Neural progenitor cell (in vitro differentiated cells): ENCODE data around the gene AK8. TPM values are rescaled to one million over a fixed set of nuclear protein-coding genes. Genes with fewer than 3 reads are reported as not detected.
A peak's percentile ranks its signal among the peaks of the same experiment; 100 is the strongest.

Experiments
- DNase-seq: peaks from one replicate; pipeline ENCODE4 v3.0.0-alpha.2; 2016; ENCODE audit warnings: low spot score
- H2AFZ ChIP-seq: fragments of 200-600 bp; sonication (generic); replicated peaks from 2 replicates; pipeline ENCODE4 v1.6.1; 2016; ENCODE audit warnings: antibody characterized with exemption
- H3F3A ChIP-seq: fragments of 200-600 bp; sonication (generic); 2 replicates; pipeline ENCODE4 v1.6.1; 2016; ENCODE audit warnings: antibody characterized with exemption, low read depth
- H3K27ac ChIP-seq: fragments of 200-600 bp; sonication (generic); 2 replicates; pipeline ENCODE4 v1.5.1; 2016; ENCODE audit warnings: mild to moderate bottlenecking
- H3K27me3 ChIP-seq: fragments of 200-600 bp; sonication (generic); 2 replicates; pipeline ENCODE4 v1.6.1; 2016; ENCODE audit warnings: mild to moderate bottlenecking, moderate library complexity
- H3K36me3 ChIP-seq: fragments of 200-600 bp; sonication (generic); 2 replicates; pipeline ENCODE4 v1.5.1; 2016
- H3K4me1 ChIP-seq: fragments of 200-600 bp; sonication (generic); 2 replicates; pipeline ENCODE4 v1.6.1; 2016; ENCODE audit warnings: mixed run types
- H3K4me2 ChIP-seq: fragments of 200-600 bp; sonication (generic); 2 replicates; pipeline ENCODE4 v1.6.1; 2016
- H3K4me3 ChIP-seq: fragments of 200-600 bp; sonication (generic); 2 replicates; pipeline ENCODE4 v1.5.1; 2016
- H3K79me2 ChIP-seq: fragments of 200-600 bp; sonication (generic); 2 replicates; pipeline ENCODE4 v1.6.1; 2016; ENCODE audit warnings: low read depth
- H3K9ac ChIP-seq: fragments of 200-600 bp; sonication (generic); 2 replicates; pipeline ENCODE4 v1.6.1; 2016
- H3K9me3 ChIP-seq: fragments of 200-600 bp; sonication (generic); 2 replicates; pipeline ENCODE4 v1.5.1; 2016; ENCODE audit warnings: low read depth
- H4K20me1 ChIP-seq: fragments of 200-600 bp; sonication (generic); 2 replicates; pipeline ENCODE4 v1.6.1; 2016; ENCODE audit warnings: low read depth
- H3K27ac Mint-ChIP-seq: 3 replicates; pipeline ENCODE4 v1.8.0; 2021; ENCODE audit warnings: mixed read lengths
- H3K27me3 Mint-ChIP-seq: 2 replicates; pipeline ENCODE4 v1.8.0; 2022; ENCODE audit warnings: low read depth, mild to moderate bottlenecking, inconsistent platforms, moderate library complexity, mixed read lengths; ENCODE audit not compliant: insufficient read depth
- H3K36me3 Mint-ChIP-seq: 3 replicates; pipeline ENCODE4 v1.8.0; 2021; ENCODE audit warnings: mixed read lengths
- H3K4me1 Mint-ChIP-seq: 3 replicates; pipeline ENCODE4 v1.8.0; 2021; ENCODE audit warnings: mixed read lengths
- H3K4me3 Mint-ChIP-seq: 3 replicates; pipeline ENCODE4 v1.8.0; 2021; ENCODE audit warnings: mild to moderate bottlenecking, moderate library complexity, mixed read lengths
- H3K9me3 Mint-ChIP-seq: 3 replicates; pipeline ENCODE4 v1.8.0; 2020; ENCODE audit warnings: mixed read lengths
- EZH2 ChIP-seq: fragments of 200-600 bp; sonication (generic); IDR thresholded peaks from 2 replicates; pipeline ENCODE4 v1.6.1; 2017; ENCODE audit warnings: antibody characterized with exemption, mild to moderate bottlenecking, moderate library complexity
- EZH2phosphoT487 ChIP-seq: fragments of 200-600 bp; sonication (generic); IDR thresholded peaks from 2 replicates; pipeline ENCODE4 v1.6.1; 2017; ENCODE audit warnings: antibody characterized with exemption
- total RNA-seq: library from RNA; depleted of rRNA; stranded (reverse); fragments of >200 nt; gene quantifications from 2 replicates; pipeline ENCODE4 v1.2.3, GENCODE V29; 2015; ENCODE audit warnings: low replicate concordance
- TF ChIP-seq, protein P1 (sequence below): fragments of 200-600 bp; sonication (generic); IDR thresholded peaks from 2 replicates; pipeline ENCODE4 v1.5.1; 2017; ENCODE audit warnings: antibody characterized with exemption, mild to moderate bottlenecking

The AK8 gene
- total RNA-seq, 1 donor from 2014 or later = 0.43 TPM

DNA sequence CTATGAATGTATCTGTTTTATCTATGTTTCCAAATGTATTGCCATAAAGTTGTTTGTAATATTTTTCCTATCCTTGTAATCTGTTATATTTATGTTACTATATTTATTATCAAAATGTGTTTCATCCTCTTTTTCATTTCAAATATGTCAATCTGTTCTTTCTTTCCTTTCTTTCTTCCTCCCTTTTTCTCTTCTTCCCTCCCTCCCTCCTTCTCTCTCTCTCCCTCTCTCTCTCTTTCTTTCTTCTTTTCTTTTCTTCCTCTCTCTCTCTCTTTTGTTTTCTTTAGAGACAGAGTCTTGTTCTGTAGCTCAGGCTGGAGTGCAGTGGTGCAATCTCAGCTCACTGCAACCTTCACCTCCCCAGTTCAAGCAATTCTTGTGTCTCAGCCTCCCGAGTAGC, 116.5 kb downstream of the AK8 start:
- no peak overlapping the region for H3K27ac Mint-ChIP-seq
- peaks cover 20% of the 10 kb centered on the region for H3K4me1 Mint-ChIP-seq
- no peak overlapping the region for H3K4me2 ChIP-seq
- DNase-seq = no peak
- TF ChIP-seq EZH2 (no peak), EZH2phosphoT487 (no peak)
- TF ChIP-seq, protein P1, sequence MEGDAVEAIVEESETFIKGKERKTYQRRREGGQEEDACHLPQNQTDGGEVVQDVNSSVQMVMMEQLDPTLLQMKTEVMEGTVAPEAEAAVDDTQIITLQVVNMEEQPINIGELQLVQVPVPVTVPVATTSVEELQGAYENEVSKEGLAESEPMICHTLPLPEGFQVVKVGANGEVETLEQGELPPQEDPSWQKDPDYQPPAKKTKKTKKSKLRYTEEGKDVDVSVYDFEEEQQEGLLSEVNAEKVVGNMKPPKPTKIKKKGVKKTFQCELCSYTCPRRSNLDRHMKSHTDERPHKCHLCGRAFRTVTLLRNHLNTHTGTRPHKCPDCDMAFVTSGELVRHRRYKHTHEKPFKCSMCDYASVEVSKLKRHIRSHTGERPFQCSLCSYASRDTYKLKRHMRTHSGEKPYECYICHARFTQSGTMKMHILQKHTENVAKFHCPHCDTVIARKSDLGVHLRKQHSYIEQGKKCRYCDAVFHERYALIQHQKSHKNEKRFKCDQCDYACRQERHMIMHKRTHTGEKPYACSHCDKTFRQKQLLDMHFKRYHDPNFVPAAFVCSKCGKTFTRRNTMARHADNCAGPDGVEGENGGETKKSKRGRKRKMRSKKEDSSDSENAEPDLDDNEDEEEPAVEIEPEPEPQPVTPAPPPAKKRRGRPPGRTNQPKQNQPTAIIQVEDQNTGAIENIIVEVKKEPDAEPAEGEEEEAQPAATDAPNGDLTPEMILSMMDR = no peak
- H3K9me3 Mint-ChIP-seq = peaks cover 18% of the 10 kb centered on the region
- H3K4me3 ChIP-seq = no peak overlapping the region
- H3K9me3 ChIP-seq = no peaks in the 10 kb centered on the region
- H4K20me1 ChIP-seq = no peaks in the 10 kb centered on the region
- H3K27me3 ChIP-seq = peaks cover under 1% of the 10 kb centered on the region
- no peaks in the 10 kb centered on the region for H3K36me3 Mint-ChIP-seq
- H3F3A ChIP-seq = no peaks in the 10 kb centered on the region
- H3K9ac ChIP-seq = no peak overlapping the region
- H3K79me2 ChIP-seq = no peaks in the 10 kb centered on the region
- H3K4me3 Mint-ChIP-seq = no peak overlapping the region
- H3K4me1 ChIP-seq = no peaks in the 10 kb centered on the region
- peaks cover 6% of the 10 kb centered on the region for H3K27me3 Mint-ChIP-seq
- no peaks in the 10 kb centered on the region for H3K36me3 ChIP-seq
- H3K27ac ChIP-seq = no peak overlapping the region
- H2AFZ ChIP-seq = no peak overlapping the region

DNA sequence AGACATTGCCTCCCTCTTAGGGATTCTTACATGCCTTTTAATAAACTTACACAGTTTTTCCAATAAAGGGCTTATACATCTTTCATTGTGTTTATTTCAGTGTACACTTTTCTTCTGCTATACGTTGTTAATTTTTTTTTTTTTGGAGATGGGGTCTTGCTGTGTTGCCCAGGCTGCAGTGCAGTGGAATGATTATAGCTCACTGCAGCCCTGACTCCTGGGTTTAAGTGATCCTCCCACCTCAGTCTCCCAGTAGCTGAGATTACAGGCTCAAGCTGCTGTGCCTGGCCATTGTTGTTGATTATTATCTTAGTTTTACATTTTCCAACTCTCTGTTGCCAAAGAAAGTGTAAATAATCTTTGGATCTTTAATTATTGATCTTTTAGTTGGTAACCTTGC, 118.0 kb downstream of the AK8 start:
- Histone ChIP-seq H3K9me3 (no peaks in the 10 kb centered on the region), H3K4me1 (no peaks in the 10 kb centered on the region), H3K27ac (no peak overlapping the region), H4K20me1 (no peaks in the 10 kb centered on the region), H2AFZ (no peak overlapping the region), H3K9ac (no peak overlapping the region), H3F3A (no peaks in the 10 kb centered on the region), H3K27me3 (no peaks in the 10 kb centered on the region), H3K79me2 (no peaks in the 10 kb centered on the region), H3K36me3 (no peaks in the 10 kb centered on the region), H3K4me2 (no peak overlapping the region), H3K4me3 (no peak overlapping the region)
- Mint-ChIP-seq H3K9me3 (peaks cover 11% of the 10 kb centered on the region), H3K27ac (no peak overlapping the region), H3K4me1 (peaks cover 32% of the 10 kb centered on the region), H3K4me3 (no peak overlapping the region), H3K36me3 (no peaks in the 10 kb centered on the region), H3K27me3 (peaks cover 8% of the 10 kb centered on the region)
- no peak for DNase-seq
- no peak for TF ChIP-seq EZH2phosphoT487
- TF ChIP-seq EZH2 = no peak

DNA sequence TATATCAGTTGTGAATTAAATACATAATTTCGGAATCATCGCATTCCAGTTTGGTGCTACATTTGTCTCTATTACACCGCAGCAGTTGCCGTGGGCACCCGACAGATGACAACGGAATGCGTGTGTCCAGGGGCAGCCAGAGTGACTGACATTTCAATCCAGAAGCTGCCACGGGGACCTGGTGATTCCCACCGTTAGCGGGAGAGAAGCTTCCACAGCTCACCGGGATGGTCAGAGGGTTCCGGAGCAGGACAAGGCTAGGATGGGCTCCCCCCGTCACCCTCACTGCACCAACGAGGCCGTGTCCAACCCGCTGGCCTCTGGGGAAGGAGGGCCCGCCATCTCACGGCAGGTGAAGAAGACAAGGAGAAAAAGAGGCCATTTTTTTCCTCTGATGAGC, 121.1 kb downstream of the AK8 start:
- Histone ChIP-seq H3K79me2 (no peaks in the 10 kb centered on the region), H3K9ac (no peak overlapping the region), H3K36me3 (no peaks in the 10 kb centered on the region), H3K4me3 (no peak overlapping the region), H3K27me3 (no peaks in the 10 kb centered on the region), H2AFZ (no peak overlapping the region), H3K4me1 (peaks cover 16% of the 10 kb centered on the region), H3K4me2 (no peak overlapping the region), H4K20me1 (no peaks in the 10 kb centered on the region), H3F3A (peaks cover 8% of the 10 kb centered on the region), H3K27ac (no peak overlapping the region), H3K9me3 (no peaks in the 10 kb centered on the region)
- Mint-ChIP-seq H3K4me3 (peak overlapping the region; percentile 6), H3K27me3 (peaks cover 13% of the 10 kb centered on the region), H3K9me3 (no peaks in the 10 kb centered on the region), H3K36me3 (no peaks in the 10 kb centered on the region), H3K4me1 (peaks cover 55% of the 10 kb centered on the region), H3K27ac (no peak overlapping the region)
- DNase-seq = no peak
- TF ChIP-seq EZH2 (no peak), EZH2phosphoT487 (no peak)
- TF ChIP-seq, protein P1 = no peak

DNA sequence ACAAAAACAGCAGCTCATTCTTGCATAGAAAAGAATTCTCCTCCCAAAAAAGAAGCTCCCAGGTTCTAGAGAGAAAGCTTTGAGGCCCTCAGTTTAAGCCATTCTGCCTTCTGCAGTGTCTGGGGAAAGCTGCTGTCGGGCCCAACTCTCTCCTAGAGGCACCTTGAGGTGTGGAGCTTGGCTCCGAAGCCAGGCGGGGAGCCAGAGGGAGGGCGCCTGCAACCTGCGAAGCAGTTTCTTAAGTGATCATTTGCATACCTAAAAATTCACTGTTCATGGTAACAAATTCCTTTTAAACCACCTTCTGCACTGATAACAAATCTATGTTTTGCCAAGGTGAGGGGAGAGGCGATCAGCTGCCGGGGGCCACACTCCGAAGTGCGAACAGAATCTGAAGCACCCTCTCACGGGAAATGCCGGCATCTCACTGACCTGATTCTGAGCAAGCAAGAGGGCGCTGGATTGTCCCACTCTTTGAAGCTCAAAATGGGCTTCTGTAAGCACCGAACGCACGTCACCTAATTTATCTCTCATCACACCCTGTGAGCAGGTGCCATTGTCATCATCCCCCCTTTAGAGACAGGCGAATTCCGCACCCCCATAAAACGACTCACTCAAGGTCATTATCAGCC, 121.8 kb downstream of the AK8 start:
- H2AFZ ChIP-seq = no peak overlapping the region
- H3K79me2 ChIP-seq = no peaks in the 10 kb centered on the region
- peaks cover 60% of the 10 kb centered on the region for H3K4me1 Mint-ChIP-seq
- H3K4me3 ChIP-seq = no peak overlapping the region
- no peaks in the 10 kb centered on the region for H3K9me3 Mint-ChIP-seq
- H3K27me3 ChIP-seq = no peaks in the 10 kb centered on the region
- H3K27me3 Mint-ChIP-seq = peaks cover 13% of the 10 kb centered on the region
- H3K4me2 ChIP-seq = no peak overlapping the region
- DNase-seq = no peak
- H3K4me3 Mint-ChIP-seq = peak overlapping the region; percentile 6
- H4K20me1 ChIP-seq = no peaks in the 10 kb centered on the region
- H3K36me3 Mint-ChIP-seq = no peaks in the 10 kb centered on the region
- no peak overlapping the region for H3K27ac Mint-ChIP-seq
- H3K27ac ChIP-seq = no peak overlapping the region
- no peaks in the 10 kb centered on the region for H3K9me3 ChIP-seq
- peaks cover 8% of the 10 kb centered on the region for H3F3A ChIP-seq
- H3K4me1 ChIP-seq = peaks cover 16% of the 10 kb centered on the region
- H3K36me3 ChIP-seq = no peaks in the 10 kb centered on the region
- TF ChIP-seq EZH2phosphoT487 (no peak), EZH2 (no peak)
- TF ChIP-seq, protein P1 = no peak
- H3K9ac ChIP-seq = no peak overlapping the region
